GM12878 (cell line): Measurements from ENCODE around the gene THADA.
A peak's percentile ranks its signal among the peaks of the same experiment; 100 is the strongest.

ENCODE experiments used
- ASH2L ChIP-seq: fragments of 300-600, 200-600 bp; sonication (generic); IDR thresholded peaks from 2 replicates; pipeline ENCODE4 v1.6.1; 2017; ENCODE audit warnings: low read depth, mild to moderate bottlenecking, borderline replicate concordance
- BACH1 ChIP-seq: fragments of 450-650 bp; IDR thresholded peaks from 2 replicates; pipeline ENCODE4 v1.6.1; 2017; ENCODE audit warnings: mild to moderate bottlenecking, borderline replicate concordance
- BCL11A ChIP-seq: IDR thresholded peaks from 2 replicates; pipeline ENCODE4 v1.6.1; 2011; ENCODE audit warnings: low read depth, low read length
- CBFB ChIP-seq: IDR thresholded peaks from 2 replicates; pipeline ENCODE4 v1.6.1; 2016; ENCODE audit warnings: antibody characterized with exemption, low read depth
- CREM ChIP-seq: IDR thresholded peaks from 2 replicates; pipeline ENCODE4 v1.6.1; 2014; ENCODE audit warnings: antibody characterized with exemption, low read depth
- CTCF ChIP-seq, 3 experiments: IDR thresholded peaks in 2 of 3; conservative IDR thresholded peaks in 1 of 3; 2 replicates each; pipeline ENCODE4 v1.5.1; 2011; ENCODE audit warnings: low read depth in 3 of 3, low read length in 3 of 3, mild to moderate bottlenecking in 3 of 3, control low read depth in 2 of 3, moderate library complexity in 2 of 3, inconsistent platforms in 1 of 3, mixed read lengths in 1 of 3; ENCODE audit not compliant: control insufficient read depth in 2 of 3, insufficient read depth in 1 of 3; ENCODE audit errors: extremely low read depth in 1 of 3
- EP300 ChIP-seq, 2 experiments: fragments of 150-350 bp in 1 of 2; IDR thresholded peaks; 2 replicates each; pipeline ENCODE4 v1.6.1; 2011 to 2012; ENCODE audit warnings: low read depth in 2 of 2, low read length in 2 of 2, borderline replicate concordance in 1 of 2, improper control_type of control experiment in 1 of 2, inconsistent platforms in 1 of 2; ENCODE audit not compliant: control insufficient read depth in 1 of 2
- MAX ChIP-seq: IDR thresholded peaks from 2 replicates; pipeline ENCODE4 v1.6.1; 2012; ENCODE audit warnings: low read depth, low read length, improper control_type of control experiment
- PBX3 ChIP-seq: IDR thresholded peaks from 2 replicates; pipeline ENCODE4 v1.6.1; 2011; ENCODE audit warnings: mild to moderate bottlenecking, low read depth, low read length, moderate library complexity; ENCODE audit not compliant: insufficient replicate concordance
- POLR2AphosphoS5 ChIP-seq: IDR thresholded peaks from 2 replicates; pipeline ENCODE4 v1.6.1; 2011; ENCODE audit warnings: mild to moderate bottlenecking, low read length, inconsistent platforms
- RAD51 ChIP-seq: fragments of 450-650 bp; IDR thresholded peaks from 2 replicates; pipeline ENCODE4 v1.6.1; 2016; ENCODE audit warnings: moderate library complexity, mild to moderate bottlenecking, inconsistent platforms
- REST ChIP-seq: IDR thresholded peaks from 2 replicates; pipeline ENCODE4 v1.6.1; 2012; ENCODE audit warnings: mild to moderate bottlenecking, low read depth, low read length
- SREBF2 ChIP-seq: IDR thresholded peaks from 2 replicates; pipeline ENCODE4 v1.6.1; 2012; ENCODE audit warnings: mild to moderate bottlenecking, low read length
- YY1 ChIP-seq: IDR thresholded peaks from 2 replicates; pipeline ENCODE4 v1.6.1; 2011; ENCODE audit warnings: low read depth, mild to moderate bottlenecking, low read length

GRCh38 chr2:43379494-43379893, 216.3 kb downstream of the THADA start:
- TF ChIP-seq PBX3 (no peak), ASH2L (no peak), BACH1 (no peak), CTCF (IDR thresholded peaks at IDR 0.05 in 2 of 3, conservative IDR thresholded peaks at IDR 0.05 in 1 of 3; ENCODE audit: control insufficient read depth in 2 of 3, extremely low read depth in 1 of 3, insufficient read depth in 1 of 3, low read depth in 3 of 3, low read length in 3 of 3) (no peak), SREBF2 (no peak), POLR2AphosphoS5 (no peak), YY1 (no peak), EP300 (IDR thresholded peaks at IDR 0.05; ENCODE audit: borderline replicate concordance in 1 of 2, control insufficient read depth in 1 of 2, low read depth in 2 of 2, low read length in 2 of 2) (no peak), CREM (no peak), MAX (no peak), RAD51 (0 out of 2 replicates have a peak, but pooled peaks have one; percentile 21), CBFB (no peak), BCL11A (no peak), REST (no peak)
